Measurements from ENCODE around the gene SLC38A9.

The SLC38A9 gene

DNA sequence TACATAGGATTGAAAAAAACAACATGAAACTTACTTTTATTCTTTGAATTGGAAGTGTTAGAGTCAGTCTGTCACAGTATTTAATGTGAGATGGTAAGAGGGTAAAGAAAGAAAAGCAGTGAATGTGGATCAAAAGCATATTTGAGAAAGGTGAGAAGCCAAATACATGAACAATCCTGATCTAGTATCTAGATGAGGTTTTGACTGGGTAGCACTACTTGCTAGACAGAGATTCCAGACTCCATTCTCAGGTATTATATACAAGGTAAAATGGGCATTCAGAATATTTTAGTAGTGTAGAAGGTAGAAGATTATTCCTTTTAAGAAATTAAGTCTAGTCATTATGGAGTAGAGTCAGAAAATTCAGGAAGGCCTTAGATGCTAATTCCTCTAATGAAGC lies 62.2 kb downstream of the SLC38A9 start:
- intact Hi-C loops (cut with DNase I; ENCODE audit: low total_unique reads) = no loop called here
- H3K36me3 ChIP-seq = peaks cover 5 to 22% (median 16%) of the 10 kb centered on the region in 3 donors
- no peaks in the 10 kb centered on the region for H3K9me3 ChIP-seq
- no peak for DNase-seq
- H3K27ac ChIP-seq = no peak overlapping the region
- H3K4me1 ChIP-seq = no peaks in the 10 kb centered on the region
- TF ChIP-seq, protein P1, sequence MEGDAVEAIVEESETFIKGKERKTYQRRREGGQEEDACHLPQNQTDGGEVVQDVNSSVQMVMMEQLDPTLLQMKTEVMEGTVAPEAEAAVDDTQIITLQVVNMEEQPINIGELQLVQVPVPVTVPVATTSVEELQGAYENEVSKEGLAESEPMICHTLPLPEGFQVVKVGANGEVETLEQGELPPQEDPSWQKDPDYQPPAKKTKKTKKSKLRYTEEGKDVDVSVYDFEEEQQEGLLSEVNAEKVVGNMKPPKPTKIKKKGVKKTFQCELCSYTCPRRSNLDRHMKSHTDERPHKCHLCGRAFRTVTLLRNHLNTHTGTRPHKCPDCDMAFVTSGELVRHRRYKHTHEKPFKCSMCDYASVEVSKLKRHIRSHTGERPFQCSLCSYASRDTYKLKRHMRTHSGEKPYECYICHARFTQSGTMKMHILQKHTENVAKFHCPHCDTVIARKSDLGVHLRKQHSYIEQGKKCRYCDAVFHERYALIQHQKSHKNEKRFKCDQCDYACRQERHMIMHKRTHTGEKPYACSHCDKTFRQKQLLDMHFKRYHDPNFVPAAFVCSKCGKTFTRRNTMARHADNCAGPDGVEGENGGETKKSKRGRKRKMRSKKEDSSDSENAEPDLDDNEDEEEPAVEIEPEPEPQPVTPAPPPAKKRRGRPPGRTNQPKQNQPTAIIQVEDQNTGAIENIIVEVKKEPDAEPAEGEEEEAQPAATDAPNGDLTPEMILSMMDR (IDR thresholded peaks at IDR 0.05) = no peak
- H3K27me3 ChIP-seq = no peaks in the 10 kb centered on the region
- no peak overlapping the region for H3K4me3 ChIP-seq

DNA sequence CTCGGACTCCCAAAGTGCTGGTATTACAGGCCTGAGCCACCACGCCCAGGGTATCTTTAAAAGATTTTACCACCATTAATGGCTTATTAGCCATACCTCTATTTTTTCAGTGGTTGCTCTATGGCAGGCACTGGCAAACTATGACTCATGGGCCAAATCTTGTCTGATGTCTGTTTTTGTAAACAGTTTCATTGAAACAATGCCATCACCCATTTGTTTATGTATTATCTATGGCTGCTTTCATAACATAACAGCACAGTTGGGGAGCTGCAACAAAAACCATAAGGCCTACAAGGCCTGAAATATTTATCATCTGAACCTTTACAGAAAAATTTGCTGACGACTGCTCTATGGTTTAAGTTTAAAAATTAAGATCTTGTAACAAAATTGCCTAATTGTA lies 66.8 kb downstream of the SLC38A9 start:
- no peaks in the 10 kb centered on the region for H3K27me3 ChIP-seq
- H3K36me3 ChIP-seq = peaks cover 0 to 13% (median 12%) of the 10 kb centered on the region in 3 donors
- DNase-seq = no peak
- no peak overlapping the region for H3K27ac ChIP-seq
- intact Hi-C loops (cut with DNase I; ENCODE audit: low total_unique reads) = no loop called here
- no peaks in the 10 kb centered on the region for H3K4me1 ChIP-seq
- H3K9me3 ChIP-seq = no peaks in the 10 kb centered on the region
- H3K4me3 ChIP-seq = no peak overlapping the region
- TF ChIP-seq, protein P1 (IDR thresholded peaks at IDR 0.05) = no peak

DNA sequence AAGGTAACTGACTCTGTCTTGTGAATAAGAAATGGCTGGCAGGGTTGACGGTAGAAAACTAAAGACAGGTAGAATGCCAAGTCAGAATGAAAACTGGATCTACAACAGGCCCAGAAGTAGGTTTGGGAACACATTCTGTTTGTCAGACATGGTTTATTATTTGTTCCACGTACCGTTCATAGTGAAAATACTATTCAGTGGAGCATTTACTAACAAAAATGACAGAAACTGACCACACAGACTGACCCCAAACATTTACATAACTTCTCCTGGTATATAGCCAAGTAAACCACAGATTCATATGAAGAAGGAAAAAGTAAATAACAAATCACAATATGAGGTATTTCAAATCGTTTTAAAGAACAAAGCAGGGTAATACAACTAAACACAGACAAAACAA lies 73.7 kb downstream of the SLC38A9 start:
- Histone ChIP-seq H3K4me1 (peaks cover 0 to 52% (median 13%) of the 10 kb centered on the region in 4 donors), H3K9me3 (no peaks in the 10 kb centered on the region), H3K27me3 (no peaks in the 10 kb centered on the region), H3K4me3 (no peak overlapping the region), H3K36me3 (peaks cover 0 to 7% (median 0%) of the 10 kb centered on the region in 3 donors), H3K27ac (peak overlapping the region in 1 of 2 donors; percentile 49)
- TF ChIP-seq, protein P1 (IDR thresholded peaks at IDR 0.05) = no peak
- no peak for DNase-seq
- intact Hi-C loops (cut with DNase I; ENCODE audit: low total_unique reads) = no loop called here

DNA sequence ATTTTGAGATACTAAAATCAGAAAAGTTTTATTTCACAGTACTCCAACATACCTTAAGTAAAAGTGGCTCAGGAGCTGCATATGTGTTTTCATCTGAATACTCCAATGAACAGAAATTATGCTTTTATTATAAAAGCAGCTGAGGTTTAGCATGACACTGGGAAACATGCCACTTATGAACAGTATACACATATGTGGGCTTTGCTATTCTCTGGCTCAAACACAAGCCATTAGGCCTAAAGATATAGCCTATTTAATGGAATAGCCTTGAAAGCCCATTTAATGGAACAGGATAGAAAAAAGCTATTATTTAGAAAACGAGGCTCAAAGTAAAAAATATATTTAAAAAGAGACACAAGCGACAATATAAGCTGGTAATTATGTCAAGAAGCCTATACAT lies 74.1 kb downstream of the SLC38A9 start:
- intact Hi-C loops (cut with DNase I; ENCODE audit: low total_unique reads) = no loop called here
- TF ChIP-seq, protein P1 (IDR thresholded peaks at IDR 0.05) = no peak
- Histone ChIP-seq H3K36me3 (peaks cover 0 to 7% (median 0%) of the 10 kb centered on the region in 3 donors), H3K9me3 (no peaks in the 10 kb centered on the region), H3K27me3 (no peaks in the 10 kb centered on the region), H3K27ac (peak overlapping the region in 1 of 2 donors; percentile 49), H3K4me3 (no peak overlapping the region), H3K4me1 (peaks cover 0 to 54% (median 13%) of the 10 kb centered on the region in 4 donors)
- DNase-seq = no peak

DNA sequence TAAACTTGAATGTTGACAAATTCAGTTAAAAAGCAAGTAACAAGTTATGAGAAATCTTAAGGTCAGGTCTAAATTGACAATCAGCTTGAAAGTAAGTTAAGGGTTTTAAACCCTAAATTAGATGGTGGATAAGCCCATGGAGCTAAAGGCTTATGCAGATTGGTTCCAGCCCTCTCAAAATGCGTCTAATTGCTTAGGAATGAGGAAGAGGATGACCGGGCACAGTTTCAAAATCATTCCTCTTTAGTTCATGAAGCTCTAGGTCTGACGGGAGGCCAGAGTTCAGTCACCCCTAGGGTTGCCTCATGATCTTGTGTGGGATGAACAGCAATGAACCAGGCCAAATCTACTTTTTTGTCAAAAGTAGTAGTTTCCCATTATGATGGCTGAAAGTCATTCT lies 75.4 kb downstream of the SLC38A9 start:
- TF ChIP-seq, protein P1 (IDR thresholded peaks at IDR 0.05) = no peak
- Histone ChIP-seq H3K9me3 (no peaks in the 10 kb centered on the region), H3K4me1 (peaks cover 0 to 54% (median 13%) of the 10 kb centered on the region in 4 donors), H3K4me3 (no peak overlapping the region), H3K27ac (no peak overlapping the region), H3K36me3 (no peaks in the 10 kb centered on the region), H3K27me3 (no peaks in the 10 kb centered on the region)
- intact Hi-C loops (cut with DNase I; ENCODE audit: low total_unique reads) = no loop called here
- peak in 1 of 2 donors; percentile 28 for DNase-seq

DNA sequence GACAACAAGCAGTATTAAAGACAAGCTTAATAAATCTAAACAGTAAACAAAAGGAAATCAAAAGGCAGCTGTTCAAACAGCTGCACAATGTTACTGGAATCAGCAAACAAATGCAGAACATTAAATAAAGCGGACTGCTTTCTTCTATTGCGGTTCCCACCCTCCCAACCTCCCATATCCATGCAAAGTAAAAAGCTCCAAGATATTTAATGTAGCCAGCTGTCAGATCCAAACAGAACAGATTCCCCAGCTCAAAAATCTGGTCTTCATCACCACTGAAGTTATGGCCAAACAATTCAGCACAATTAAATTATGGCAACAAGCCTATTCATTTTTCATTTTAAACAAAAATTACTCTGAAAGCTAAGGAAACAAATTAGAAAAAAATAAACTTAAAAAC lies 75.9 kb downstream of the SLC38A9 start:
- Histone ChIP-seq H3K36me3 (no peaks in the 10 kb centered on the region), H3K9me3 (no peaks in the 10 kb centered on the region), H3K27ac (no peak overlapping the region), H3K27me3 (no peaks in the 10 kb centered on the region), H3K4me1 (peaks cover 0 to 54% (median 13%) of the 10 kb centered on the region in 4 donors), H3K4me3 (no peak overlapping the region)
- intact Hi-C loops (cut with DNase I; ENCODE audit: low total_unique reads) = no loop called here
- TF ChIP-seq, protein P1 (IDR thresholded peaks at IDR 0.05) = no peak
- DNase-seq = no peak

All from tibial artery (tissue), 4 donors.